OCI-LY1 (cell line): ENCODE results near the gene PRTG.

Experiments
- H2AFZ ChIP-seq: fragments of 200-600 bp; sonication (generic), shearing (Covaris generic); 2 replicates; pipeline ENCODE4 v1.6.0; 2014; ENCODE audit warnings: antibody characterized with exemption, mild to moderate bottlenecking, low read length
- H3F3A ChIP-seq: fragments of 200-600 bp; sonication (generic), shearing (Covaris generic); 2 replicates; pipeline ENCODE4 v1.6.0; 2014; ENCODE audit warnings: mild to moderate bottlenecking, antibody characterized with exemption, low read length, moderate library complexity; ENCODE audit not compliant: insufficient read depth
- H3K27ac ChIP-seq: fragments of 200-600 bp; sonication (generic); 2 replicates; pipeline ENCODE4 v1.5.1; 2014; ENCODE audit warnings: low read length, mixed run types, mild to moderate bottlenecking, low read depth; ENCODE audit not compliant: poor library complexity, severe bottlenecking
- H3K27me3 ChIP-seq: fragments of 200-600 bp; sonication (generic); 2 replicates; pipeline ENCODE4 v1.6.0; 2014; ENCODE audit warnings: antibody characterized with exemption, mild to moderate bottlenecking, low read length, moderate library complexity; ENCODE audit not compliant: insufficient read depth
- H3K36me3 ChIP-seq: fragments of 200-600 bp; sonication (generic); 2 replicates; pipeline ENCODE4 v1.6.1; 2014; ENCODE audit warnings: mild to moderate bottlenecking, antibody characterized with exemption, low read length, moderate library complexity, mixed read lengths; ENCODE audit not compliant: insufficient read depth
- H3K4me1 ChIP-seq: fragments of 200-600 bp; sonication (generic); 2 replicates; pipeline ENCODE4 v1.5.1; 2014; ENCODE audit warnings: mild to moderate bottlenecking, low read length, moderate library complexity; ENCODE audit not compliant: insufficient read depth, severe bottlenecking
- H3K4me2 ChIP-seq: fragments of 200-600 bp; sonication (generic), shearing (Covaris generic); 2 replicates; pipeline ENCODE4 v1.6.1; 2014; ENCODE audit warnings: low read length
- H3K4me3 ChIP-seq: fragments of 200-600 bp; sonication (generic); 2 replicates; pipeline ENCODE4 v1.5.1; 2014; ENCODE audit warnings: low read length, low read depth, mild to moderate bottlenecking, mixed read lengths; ENCODE audit not compliant: poor library complexity, severe bottlenecking
- H3K79me2 ChIP-seq: fragments of 200-600 bp; shearing (Covaris generic); 2 replicates; pipeline ENCODE4 v1.6.1; 2016; ENCODE audit warnings: mixed run types, low read length, mixed read lengths; ENCODE audit not compliant: insufficient read depth
- H3K9ac ChIP-seq: fragments of 200-600 bp; sonication (generic), shearing (Covaris generic); 2 replicates; pipeline ENCODE4 v1.6.1; 2014; ENCODE audit warnings: mild to moderate bottlenecking, low read length, mixed read lengths
- H3K9me2 ChIP-seq: fragments of 200-600 bp; sonication (generic), shearing (Covaris generic); 2 replicates; pipeline ENCODE4 v1.6.1; 2014; ENCODE audit warnings: low read depth, mild to moderate bottlenecking, low read length, mixed read lengths
- H3K9me3 ChIP-seq: fragments of 200-600 bp; shearing (Covaris generic); 2 replicates; pipeline ENCODE4 v1.6.1; 2014; ENCODE audit warnings: low read length, mixed read lengths
- H4K20me1 ChIP-seq: fragments of 200-600 bp; sonication (generic), shearing (Covaris generic); 2 replicates; pipeline ENCODE4 v1.6.0; 2016; ENCODE audit warnings: mild to moderate bottlenecking, low read length; ENCODE audit not compliant: insufficient read depth
- CTCF ChIP-seq: fragments of 200-600 bp; sonication (generic), shearing (Covaris generic); IDR thresholded peaks from 2 replicates; pipeline ENCODE4 v1.5.1; 2017; ENCODE audit warnings: mild to moderate bottlenecking, antibody characterized with exemption, low read length, moderate library complexity, mixed read lengths
- EZH2 ChIP-seq: fragments of 200-600 bp; sonication (generic), shearing (Covaris generic); IDR thresholded peaks from 2 replicates; pipeline ENCODE4 v1.8.0; 2017; ENCODE audit warnings: borderline replicate concordance, mixed run types, mild to moderate bottlenecking, antibody characterized with exemption, low read length, moderate library complexity, mixed read lengths

PRTG gene

GRCh38 chr15:55652359-55652758 lies 90.6 kb downstream of the PRTG start:
- H3K4me3 ChIP-seq, result no peak overlapping the region
- H3K9ac ChIP-seq, result no peak overlapping the region
- TF ChIP-seq EZH2 (no peak), CTCF (no peak)
- H3K4me2 ChIP-seq, result no peak overlapping the region
- no peak overlapping the region for H3K27ac ChIP-seq
- H3K79me2 ChIP-seq, result no peaks in the 10 kb centered on the region
- H3K27me3 ChIP-seq, result no peaks in the 10 kb centered on the region
- no peaks in the 10 kb centered on the region for H3K4me1 ChIP-seq
- H4K20me1 ChIP-seq, result no peaks in the 10 kb centered on the region
- no peak overlapping the region for H2AFZ ChIP-seq
- no peaks in the 10 kb centered on the region for H3K9me3 ChIP-seq
- no peaks in the 10 kb centered on the region for H3K9me2 ChIP-seq
- no peaks in the 10 kb centered on the region for H3F3A ChIP-seq
- no peaks in the 10 kb centered on the region for H3K36me3 ChIP-seq

- Histone ChIP-seq H3K79me2 (no peaks in the 10 kb centered on the region), H2AFZ (no peak overlapping the region), H4K20me1 (no peaks in the 10 kb centered on the region), H3K27me3 (no peaks in the 10 kb centered on the region), H3F3A (no peaks in the 10 kb centered on the region), H3K4me2 (no peak overlapping the region), H3K27ac (no peak overlapping the region), H3K9me2 (no peaks in the 10 kb centered on the region), H3K36me3 (no peaks in the 10 kb centered on the region), H3K9ac (no peak overlapping the region), H3K4me3 (no peak overlapping the region), H3K4me1 (no peaks in the 10 kb centered on the region), H3K9me3 (no peaks in the 10 kb centered on the region)
- TF ChIP-seq EZH2, result no peak
Observed at GRCh38 chr15:55649058-55649423, 93.9 kb downstream of the PRTG start.

GRCh38 chr15:55638764-55639163 lies 104.2 kb downstream of the PRTG start:
- H3K4me1 ChIP-seq, result peaks cover 79% of the 10 kb centered on the region
- H3K9ac ChIP-seq, result no peak overlapping the region
- TF ChIP-seq CTCF (no peak), EZH2 (no peak)
- no peaks in the 10 kb centered on the region for H3K79me2 ChIP-seq
- no peak overlapping the region for H3K4me3 ChIP-seq
- H3F3A ChIP-seq, result peaks cover 9% of the 10 kb centered on the region; the same call in 1 of the 2 replicates
- H3K27ac ChIP-seq, result peak overlapping the region; percentile 94
- peak overlapping the region; percentile 8; the same call in 1 of the 2 replicates for H3K4me2 ChIP-seq
- H3K36me3 ChIP-seq, result no peaks in the 10 kb centered on the region
- no peaks in the 10 kb centered on the region for H3K9me2 ChIP-seq
- H2AFZ ChIP-seq, result no peak overlapping the region
- H4K20me1 ChIP-seq, result no peaks in the 10 kb centered on the region
- H3K27me3 ChIP-seq, result no peaks in the 10 kb centered on the region
- H3K9me3 ChIP-seq, result no peaks in the 10 kb centered on the region

GRCh38 chr15:55637086-55637485 lies 105.9 kb downstream of the PRTG start:
- Histone ChIP-seq H3K9ac (no peak overlapping the region), H3K36me3 (no peaks in the 10 kb centered on the region), H3K4me2 (no peak overlapping the region), H4K20me1 (no peaks in the 10 kb centered on the region), H3K27ac (peak overlapping the region; percentile 94), H3K27me3 (no peaks in the 10 kb centered on the region), H3K4me3 (no peak overlapping the region), H3K79me2 (no peaks in the 10 kb centered on the region), H3K9me2 (no peaks in the 10 kb centered on the region), H2AFZ (no peak overlapping the region), H3K9me3 (no peaks in the 10 kb centered on the region), H3K4me1 (peaks cover 90% of the 10 kb centered on the region), H3F3A (peaks cover 24% of the 10 kb centered on the region)
- TF ChIP-seq EZH2, result no peak
- TF ChIP-seq CTCF, result no peak
